Hepatic stellate cell (primary cell): ENCODE results near the gene ZNF556.

Experiments used
- DNase-seq: peaks from one replicate; pipeline ENCODE4 v3.0.0; 2011; ENCODE audit warnings: low spot score

Gene ZNF556

GRCh38 chr19:2867025-2867991 lies at the start of gene ZNF556:
TSS of gene ZNF556 (plus strand) at chr19:2867335. CDS start at chr19:2867422, 87 bp downstream.
- peak; percentile 22 for DNase-seq

- DNase-seq, result peak; percentile 96
These were observed 47.5 kb upstream of the ZNF556 start, which contains the start of gene ZNF554 for GRCh38 chr19:2819540-2820111. TSS of gene ZNF554 (plus strand) at chr19:2819868. CDS start at chr19:2820072, 204 bp downstream.

GRCh38 chr19:2820112-2820702 lies 46.9 kb upstream of the ZNF556 start:
- DNase-seq, result no peak

- DNase-seq, result no peak
These were observed 44.3 kb upstream of the ZNF556 start for GRCh38 chr19:2822846-2823245.

GRCh38 chr19:2823646-2824045 lies 43.5 kb upstream of the ZNF556 start:
- no peak for DNase-seq

GRCh38 chr19:2824129-2824528 lies 43.0 kb upstream of the ZNF556 start:
- DNase-seq, result no peak

GRCh38 chr19:2827022-2827421 lies 40.1 kb upstream of the ZNF556 start:
- DNase-seq, result no peak

GRCh38 chr19:2827840-2828489 lies 39.2 kb upstream of the ZNF556 start:
- no peak for DNase-seq

GRCh38 chr19:2834294-2834871 lies 32.8 kb upstream of the ZNF556 start:
- DNase-seq, result no peak

- no peak for DNase-seq
These were observed 29.7 kb upstream of the ZNF556 start for GRCh38 chr19:2837430-2837829.

- peak; percentile 99 for DNase-seq
These were observed 26.0 kb upstream of the ZNF556 start, which contains the start of gene ZNF555 for GRCh38 chr19:2840794-2841791. TSS of gene ZNF555 (plus strand) at chr19:2841475. CDS start at chr19:2841573, 98 bp downstream.

GRCh38 chr19:2841855-2842574 lies 25.1 kb upstream of the ZNF556 start:
- no peak for DNase-seq

- DNase-seq, result no peak
These were observed 22.0 kb upstream of the ZNF556 start for GRCh38 chr19:2845107-2845506.

GRCh38 chr19:2846180-2846894 lies 20.8 kb upstream of the ZNF556 start:
- DNase-seq, result no peak

GRCh38 chr19:2847507-2847906 lies 19.6 kb upstream of the ZNF556 start:
- DNase-seq, result no peak

GRCh38 chr19:2848616-2849015 lies 18.5 kb upstream of the ZNF556 start:
- no peak for DNase-seq

- no peak for DNase-seq
These were observed 16.7 kb upstream of the ZNF556 start for GRCh38 chr19:2850256-2850925.

GRCh38 chr19:2852598-2852997 lies 14.5 kb upstream of the ZNF556 start:
- DNase-seq, result no peak
